H9 (cell line): ENCODE results near the gene KCNIP3. TPM values are rescaled to one million over a fixed set of nuclear protein-coding genes. Genes with fewer than 3 reads are reported as not detected.
A peak's percentile ranks its signal among the peaks of the same experiment; 100 is the strongest.

Experiments
- DNase-seq: peaks from one replicate; pipeline ENCODE4 v3.0.0-alpha.2; 2017
- H2AFZ ChIP-seq: one replicate; pipeline ENCODE4 v1.6.1; 2013; ENCODE audit warnings: mild to moderate bottlenecking, low read length, control low read depth, moderate library complexity
- H2AK5ac ChIP-seq: 2 replicates; pipeline ENCODE4 v1.6.1; 2013; ENCODE audit warnings: low read length, control low read depth, mixed read lengths; ENCODE audit not compliant: insufficient read length
- H2BK120ac ChIP-seq: one replicate; pipeline ENCODE4 v1.6.1; 2013; ENCODE audit warnings: low read depth, mild to moderate bottlenecking, low read length, control low read depth, inconsistent platforms; ENCODE audit not compliant: poor library complexity, severe bottlenecking
- H2BK12ac ChIP-seq: 2 replicates; pipeline ENCODE4 v1.6.1; 2013; ENCODE audit warnings: low read length, control low read depth, mixed read lengths, low read depth; ENCODE audit not compliant: insufficient read length
- H2BK15ac ChIP-seq: 2 replicates; pipeline ENCODE4 v1.6.1; 2013; ENCODE audit warnings: low read depth, low read length, control low read depth
- H2BK20ac ChIP-seq: one replicate; pipeline ENCODE4 v1.6.1; 2013; ENCODE audit warnings: low read depth, mild to moderate bottlenecking, low read length, control low read depth, inconsistent platforms; ENCODE audit not compliant: poor library complexity, severe bottlenecking
- H2BK5ac ChIP-seq: 2 replicates; pipeline ENCODE4 v1.6.1; 2013; ENCODE audit warnings: low read length, control low read depth, mixed read lengths; ENCODE audit not compliant: insufficient read length
- H3K14ac ChIP-seq: 2 replicates; pipeline ENCODE4 v1.6.1; 2013; ENCODE audit warnings: low read length, control low read depth; ENCODE audit not compliant: insufficient read depth
- H3K18ac ChIP-seq: 2 replicates; pipeline ENCODE4 v1.6.1; 2013; ENCODE audit warnings: low read depth, mild to moderate bottlenecking, mixed read lengths, low read length, control low read depth; ENCODE audit not compliant: insufficient read length
- H3K23ac ChIP-seq: 2 replicates; pipeline ENCODE4 v1.6.1; 2013; ENCODE audit warnings: low read length, control low read depth, mixed read lengths, low read depth; ENCODE audit not compliant: insufficient read length
- H3K23me2 ChIP-seq: 2 replicates; pipeline ENCODE4 v1.6.1; 2013; ENCODE audit warnings: low read depth, mild to moderate bottlenecking, mixed read lengths, low read length, control low read depth; ENCODE audit not compliant: insufficient read length, poor library complexity, severe bottlenecking
- H3K27ac ChIP-seq: 2 replicates; pipeline ENCODE4 v1.5.1; 2013; ENCODE audit warnings: low read length, control low read depth, mixed read lengths, low read depth; ENCODE audit not compliant: insufficient read length
- H3K27me3 ChIP-seq: 2 replicates; pipeline ENCODE4 v1.6.1; 2013; ENCODE audit warnings: low read length, control low read depth, inconsistent platforms; ENCODE audit not compliant: insufficient read depth
- H3K4ac ChIP-seq: 2 replicates; pipeline ENCODE4 v1.6.1; 2013; ENCODE audit warnings: low read depth, mild to moderate bottlenecking, control low read depth, inconsistent platforms, low read length, moderate library complexity
- H3K4me1 ChIP-seq: 2 replicates; pipeline ENCODE4 v1.6.1; 2013; ENCODE audit warnings: low read length, control low read depth, inconsistent platforms; ENCODE audit not compliant: insufficient read depth
- H3K4me2 ChIP-seq: 2 replicates; pipeline ENCODE4 v1.6.1; 2013; ENCODE audit warnings: low read length, control low read depth, mixed read lengths; ENCODE audit not compliant: insufficient read length, insufficient read depth
- H3K56ac ChIP-seq: 2 replicates; pipeline ENCODE4 v1.6.1; 2013; ENCODE audit warnings: low read depth, mild to moderate bottlenecking, mixed read lengths, low read length, control low read depth; ENCODE audit not compliant: insufficient read length
- H3K79me1 ChIP-seq: 2 replicates; pipeline ENCODE4 v1.6.1; 2013; ENCODE audit warnings: low read depth, mild to moderate bottlenecking, moderate library complexity, low read length, control low read depth, inconsistent platforms; ENCODE audit not compliant: insufficient read depth, poor library complexity, severe bottlenecking
- H3K79me2 ChIP-seq: 2 replicates; pipeline ENCODE4 v1.6.1; 2013; ENCODE audit warnings: low read length, control low read depth, inconsistent platforms; ENCODE audit not compliant: insufficient read depth
- H3K9ac ChIP-seq: 2 replicates; pipeline ENCODE4 v1.6.1; 2013; ENCODE audit warnings: low read length, control low read depth, mixed read lengths; ENCODE audit not compliant: insufficient read length; ENCODE audit errors: extremely low read depth
- H3K9me3 ChIP-seq: one replicate; pipeline ENCODE4 v1.6.1; 2013; ENCODE audit warnings: low read depth, low read length, inconsistent platforms; ENCODE audit not compliant: control insufficient read depth
- H3T11ph ChIP-seq: one replicate; pipeline ENCODE4 v1.6.1; 2013; ENCODE audit warnings: mild to moderate bottlenecking, low read length, control low read depth, inconsistent platforms
- H4K20me1 ChIP-seq: one replicate; pipeline ENCODE4 v1.6.1; 2013; ENCODE audit not compliant: control insufficient read depth, insufficient read length, insufficient read depth
- H4K5ac ChIP-seq: 2 replicates; pipeline ENCODE4 v1.6.1; 2013; ENCODE audit warnings: low read depth, mild to moderate bottlenecking, mixed read lengths, low read length, control low read depth; ENCODE audit not compliant: insufficient read length
- H4K8ac ChIP-seq: replicated peaks from 2 replicates; pipeline ENCODE4 v1.6.1; 2013; ENCODE audit warnings: low read length, control low read depth, mixed read lengths, low read depth; ENCODE audit not compliant: insufficient read length
- H4K91ac ChIP-seq: 2 replicates; pipeline ENCODE4 v1.6.1; 2013; ENCODE audit warnings: low read depth, mild to moderate bottlenecking, moderate library complexity, mixed read lengths, low read length, control low read depth; ENCODE audit not compliant: insufficient read length
- H3K27ac Mint-ChIP-seq, 3 experiments: 2 replicates in 2 of 3; 3 replicates in 1 of 3; pipeline ENCODE4 v1.8.0; 2020 to 2021; ENCODE audit warnings: mixed read lengths in 3 of 3, mild to moderate bottlenecking in 1 of 3, moderate library complexity in 1 of 3
- H3K27me3 Mint-ChIP-seq: 2 replicates; pipeline ENCODE4 v1.8.0; 2021; ENCODE audit warnings: low read depth, mild to moderate bottlenecking, moderate library complexity, mixed read lengths
- H3K36me3 Mint-ChIP-seq, 3 experiments: 2 replicates in 2 of 3; 3 replicates in 1 of 3; pipeline ENCODE4 v1.8.0; 2020 to 2021; ENCODE audit warnings: low read depth in 3 of 3, mixed read lengths in 3 of 3; ENCODE audit not compliant: insufficient read depth in 1 of 3
- H3K4me1 Mint-ChIP-seq, 2 experiments: 2 replicates each; pipeline ENCODE4 v1.8.0; 2020; ENCODE audit warnings: mixed read lengths in 2 of 2
- H3K4me3 Mint-ChIP-seq, 2 experiments: 2 replicates in 1 of 2; 3 replicates in 1 of 2; pipeline ENCODE4 v1.8.0; 2020 to 2021; ENCODE audit warnings: mild to moderate bottlenecking in 2 of 2, mixed read lengths in 2 of 2, moderate library complexity in 1 of 2
- H3K9me3 Mint-ChIP-seq, 2 experiments: 2 replicates in 1 of 2; 3 replicates in 1 of 2; pipeline ENCODE4 v1.8.0; 2020; ENCODE audit warnings: mild to moderate bottlenecking in 2 of 2, mixed read lengths in 2 of 2, moderate library complexity in 1 of 2
- CTCF ChIP-seq: fragments of 200-600 bp; sonication (generic); conservative IDR thresholded peaks from 3 replicates; pipeline ENCODE4 v1.8.0; 2021; ENCODE audit warnings: antibody characterized with exemption, mild to moderate bottlenecking
- WGBS: extraction: QIAGEN DNeasy Blood & Tissue Kit; methylation state at CpG from one replicate; pipeline ENCODE4 v1.1.7; 2013; ENCODE audit warnings: missing lambda C conversion rate, low lambda C conversion rate, mixed read lengths; ENCODE audit not compliant: insufficient read length; ENCODE audit errors: extremely low coverage; 5-methylcytosine and 5-hydroxymethylcytosine counted together
- total RNA-seq: library from RNA; stranded (reverse); gene quantifications from 2 replicates; pipeline ENCODE4 v1.2.1, GENCODE V29; 2021

Gene KCNIP3
- total RNA-seq, 1 experiment from 2014 or later, result 1.5 TPM

- Histone ChIP-seq H2AFZ (no peak overlapping the region), H3K79me2 (no peaks in the 10 kb centered on the region), H3K79me1 (no peaks in the 10 kb centered on the region), H3K9me3 (no peaks in the 10 kb centered on the region), H3K23me2 (no peaks in the 10 kb centered on the region), H3K23ac (no peak overlapping the region), H2BK5ac (no peak overlapping the region), H3K4ac (no peak overlapping the region), H3K14ac (no peak overlapping the region), H3K56ac (no peak overlapping the region), H3K27me3 (no peaks in the 10 kb centered on the region), H3K9ac (no peak overlapping the region), H3K4me2 (no peak overlapping the region), H2BK12ac (no peak overlapping the region), H4K5ac (no peak overlapping the region), H3T11ph (no peak overlapping the region), H2BK120ac (no peak overlapping the region), H2AK5ac (no peak overlapping the region), H3K4me1 (no peaks in the 10 kb centered on the region), H3K27ac (no peak overlapping the region), H4K91ac (no peak overlapping the region), H2BK15ac (no peak overlapping the region), H2BK20ac (no peak overlapping the region), H4K20me1 (no peaks in the 10 kb centered on the region), H3K18ac (no peak overlapping the region), H4K8ac (no peak overlapping the region)
- H3K4me3 Mint-ChIP-seq, result no peak overlapping the region
- H3K9me3 Mint-ChIP-seq, result peaks cover 0 to 17% of the 10 kb centered on the region in 2 experiments; a peak in 3 of 5 replicates
- no peaks in the 10 kb centered on the region for H3K4me1 Mint-ChIP-seq
- H3K27ac Mint-ChIP-seq, result no peak overlapping the region; a peak in 1 of 7 replicates
- DNase-seq, result peak; percentile 8
- no peaks in the 10 kb centered on the region for H3K36me3 Mint-ChIP-seq
- TF ChIP-seq CTCF, result no peak
- H3K27me3 Mint-ChIP-seq, result peaks cover 27% of the 10 kb centered on the region
- no CpG with 5 or more reads among the region's 9 CpGs for WGBS
Observed at GRCh38 chr2:95361216-95361980, 64.3 kb downstream of the KCNIP3 start.
